Endodermal cell (in vitro differentiated cells): Measurements from ENCODE around the gene GJD4. TPM values are rescaled to one million over a fixed set of nuclear protein-coding genes. Genes with fewer than 3 reads are reported as not detected.

Experiments
- DNase-seq: peaks from one replicate; pipeline ENCODE4 v3.0.0-alpha.2; 2017
- H3K27ac ChIP-seq: 2 replicates; pipeline ENCODE4 v1.5.1; 2013; ENCODE audit warnings: mild to moderate bottlenecking, low read depth, low read length, moderate library complexity
- H3K27me3 ChIP-seq: 2 replicates; pipeline ENCODE4 v1.6.1; 2013; ENCODE audit warnings: mild to moderate bottlenecking, low read length, moderate library complexity; ENCODE audit not compliant: insufficient read depth, control insufficient read depth, poor library complexity, severe bottlenecking
- H3K36me3 ChIP-seq: 2 replicates; pipeline ENCODE4 v1.7.0; 2013; ENCODE audit warnings: mild to moderate bottlenecking, low read length, moderate library complexity; ENCODE audit not compliant: control insufficient read depth, insufficient read depth
- H3K4me1 ChIP-seq: one replicate; pipeline ENCODE4 v1.7.0; 2013; ENCODE audit warnings: low read length; ENCODE audit not compliant: control insufficient read depth, insufficient read depth
- H3K4me3 ChIP-seq: 2 replicates; pipeline ENCODE4 v1.5.1; 2013; ENCODE audit warnings: mild to moderate bottlenecking, low read length, moderate library complexity
- H3K9ac ChIP-seq: 2 replicates; pipeline ENCODE4 v1.6.1; 2013; ENCODE audit warnings: mild to moderate bottlenecking, low read length, moderate library complexity; ENCODE audit not compliant: poor library complexity, severe bottlenecking; ENCODE audit errors: extremely low read depth
- H3K9me3 ChIP-seq: 2 replicates; pipeline ENCODE4 v1.6.1; 2013; ENCODE audit warnings: mild to moderate bottlenecking, low read length, moderate library complexity; ENCODE audit not compliant: control insufficient read depth
- H3K27ac Mint-ChIP-seq: 2 replicates; pipeline ENCODE4 v1.8.0; 2020; ENCODE audit warnings: mixed read lengths
- H3K27me3 Mint-ChIP-seq: 2 replicates; pipeline ENCODE4 v1.8.0; 2021; ENCODE audit warnings: mild to moderate bottlenecking, mixed read lengths; ENCODE audit not compliant: insufficient read depth
- H3K36me3 Mint-ChIP-seq: 2 replicates; pipeline ENCODE4 v1.8.0; 2020; ENCODE audit warnings: low read depth, mixed read lengths
- H3K4me1 Mint-ChIP-seq: 2 replicates; pipeline ENCODE4 v1.8.0; 2020; ENCODE audit warnings: mixed read lengths
- H3K4me3 Mint-ChIP-seq: 2 replicates; pipeline ENCODE4 v1.8.0; 2020; ENCODE audit warnings: mild to moderate bottlenecking, moderate library complexity, mixed read lengths
- H3K9me3 Mint-ChIP-seq: 2 replicates; pipeline ENCODE4 v1.8.0; 2020; ENCODE audit warnings: mild to moderate bottlenecking, mixed read lengths
- CTCF ChIP-seq: fragments of 200-600 bp; sonication (generic); conservative IDR thresholded peaks from 2 replicates; pipeline ENCODE4 v1.5.0; 2021; ENCODE audit warnings: antibody characterized with exemption, mild to moderate bottlenecking
- WGBS, 2 experiments: methylation state at CpG; one replicate each; pipeline versions ENCODE4 v1.1.5 to v1.1.7; 2013; ENCODE audit warnings: missing lambda C conversion rate in 2 of 2, mixed read lengths in 1 of 2; ENCODE audit not compliant: insufficient coverage in 1 of 2, insufficient read length in 1 of 2; 5-methylcytosine and 5-hydroxymethylcytosine counted together
- total RNA-seq, 2 donors: library from RNA; stranded (reverse); fragmentation: NEBNext Ultra II Directional in 1 of 2; extraction: Animal tissue kit (Norgen Biotek cat#: 25700) in 1 of 2; gene quantifications; 2 replicates in 1 of 2; 3 replicates in 1 of 2; pipeline ENCODE4 v1.2.1, GENCODE V29; 2021

Gene GJD4
- total RNA-seq, 2 donors from 2014 or later, result 0.22 to 0.29 TPM

DNA sequence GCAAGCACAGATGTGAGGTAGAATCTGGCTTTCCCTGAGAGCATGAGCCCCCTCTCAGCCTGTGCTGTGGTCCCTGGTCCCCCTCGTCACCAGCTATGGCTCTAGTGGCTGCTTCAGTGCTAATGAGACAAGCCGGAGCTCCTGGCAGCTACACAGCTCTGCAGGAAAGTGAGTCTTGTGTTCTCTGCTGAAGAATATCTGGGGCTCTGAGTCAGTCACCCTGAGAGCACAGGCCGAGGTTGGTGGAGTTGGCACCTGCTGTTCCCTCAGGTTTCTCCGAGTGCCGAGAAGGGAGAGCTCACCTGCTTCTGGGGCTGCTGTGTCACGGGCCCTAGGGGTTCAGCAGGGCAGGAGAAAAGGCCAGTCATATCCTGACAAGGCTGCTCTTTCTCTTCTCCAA, 37.2 kb upstream of the GJD4 start:
- Mint-ChIP-seq H3K27me3 (no peaks in the 10 kb centered on the region), H3K4me3 (no peak overlapping the region), H3K36me3 (peaks cover 49% of the 10 kb centered on the region), H3K9me3 (no peaks in the 10 kb centered on the region), H3K27ac (no peak overlapping the region), H3K4me1 (no peaks in the 10 kb centered on the region)
- H3K27ac ChIP-seq, result no peak overlapping the region
- H3K4me1 ChIP-seq, result no peaks in the 10 kb centered on the region
- WGBS, 2 experiments, result 92 to 95% methylated on average over 2 to 6 of the region's 6 CpGs
- H3K27me3 ChIP-seq, result no peaks in the 10 kb centered on the region
- H3K9ac ChIP-seq, result no peak overlapping the region
- no peak overlapping the region for H3K4me3 ChIP-seq
- no peak for DNase-seq
- peaks cover 56% of the 10 kb centered on the region for H3K36me3 ChIP-seq
- H3K9me3 ChIP-seq, result no peaks in the 10 kb centered on the region
- TF ChIP-seq CTCF, result no peak

DNA sequence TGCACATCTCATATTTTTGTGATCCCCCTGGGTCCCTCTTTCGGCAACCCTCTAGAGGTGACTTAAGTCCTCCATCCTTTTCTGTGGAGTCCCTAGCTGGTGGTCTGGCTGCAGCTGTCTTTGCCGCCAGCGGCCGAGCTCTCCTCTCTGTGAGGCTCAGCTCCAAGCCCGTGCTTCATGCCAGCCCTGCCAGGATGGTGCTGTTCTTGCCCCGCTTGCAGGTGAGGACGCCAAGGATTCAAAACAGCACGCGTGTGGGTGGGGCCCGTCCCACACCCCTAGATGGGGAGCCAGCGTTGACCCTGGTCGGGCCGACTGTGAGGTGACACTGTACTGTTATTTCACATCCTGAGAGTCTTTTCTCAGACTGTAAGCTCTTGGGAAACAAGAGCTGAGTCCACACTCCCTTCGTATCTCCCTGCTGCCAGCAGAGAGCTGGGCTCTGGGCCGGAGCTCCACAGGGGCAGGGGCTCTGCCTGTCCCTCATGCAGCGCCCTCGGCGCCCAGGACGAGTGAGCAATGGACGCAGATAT, 36.6 kb upstream of the GJD4 start:
- Histone ChIP-seq H3K4me1 (no peaks in the 10 kb centered on the region), H3K27ac (no peak overlapping the region), H3K27me3 (no peaks in the 10 kb centered on the region), H3K9ac (no peak overlapping the region), H3K4me3 (no peak overlapping the region), H3K9me3 (no peaks in the 10 kb centered on the region), H3K36me3 (peaks cover 56% of the 10 kb centered on the region)
- H3K4me3 Mint-ChIP-seq, result no peak overlapping the region
- peaks cover under 1% of the 10 kb centered on the region for H3K4me1 Mint-ChIP-seq
- no peaks in the 10 kb centered on the region for H3K27me3 Mint-ChIP-seq
- no peak for DNase-seq
- H3K9me3 Mint-ChIP-seq, result no peaks in the 10 kb centered on the region
- TF ChIP-seq CTCF, result no peak
- peaks cover 47% of the 10 kb centered on the region for H3K36me3 Mint-ChIP-seq
- no peak overlapping the region for H3K27ac Mint-ChIP-seq
- 92 to 95% methylated on average over 12 to 20 of the region's 20 CpGs for WGBS, 2 experiments

- Mint-ChIP-seq H3K27me3 (no peaks in the 10 kb centered on the region), H3K4me1 (peaks cover 5% of the 10 kb centered on the region), H3K36me3 (peaks cover 47% of the 10 kb centered on the region), H3K9me3 (no peaks in the 10 kb centered on the region), H3K4me3 (no peak overlapping the region), H3K27ac (no peak overlapping the region)
- DNase-seq, result no peak
- no peak overlapping the region for H3K4me3 ChIP-seq
- H3K27me3 ChIP-seq, result no peaks in the 10 kb centered on the region
- no peak overlapping the region for H3K9ac ChIP-seq
- no peak overlapping the region for H3K27ac ChIP-seq
- H3K36me3 ChIP-seq, result peaks cover 56% of the 10 kb centered on the region
- no peaks in the 10 kb centered on the region for H3K9me3 ChIP-seq
- 84 to 89% methylated on average over 6 to 19 of the region's 19 CpGs for WGBS, 2 experiments
- H3K4me1 ChIP-seq, result no peaks in the 10 kb centered on the region
- TF ChIP-seq CTCF, result no peak
These were observed 35.9 kb upstream of the GJD4 start for GRCh38 chr10:35569111-35569707.
